Right lobe of liver (tissue), 4 donors: ENCODE data around the gene DNAJC10.

Source experiments
- POLR2A ChIP-seq: fragments of 450-650 bp; IDR thresholded peaks from one replicate; pipeline ENCODE4 v1.6.1; 2017; ENCODE audit warnings: antibody characterized with exemption, mild to moderate bottlenecking
- TF ChIP-seq, protein P1 (sequence below), 4 donors: fragments of 200-600 bp in 3 of 4; fragments of 450-650 bp in 1 of 4; IDR thresholded peaks; one replicate each; pipeline versions ENCODE4 v1.5.1 to v1.8.0; 2016 to 2022; ENCODE audit warnings: antibody characterized with exemption in 4 of 4, mild to moderate bottlenecking in 2 of 4
- donor health status: DM: no; HTN: no; CAD: no.
- donor health status: DM: no; HTN: no; CAD: no.
- donor health status: DM: no; HTN: yes; CAD: no.

DNA sequence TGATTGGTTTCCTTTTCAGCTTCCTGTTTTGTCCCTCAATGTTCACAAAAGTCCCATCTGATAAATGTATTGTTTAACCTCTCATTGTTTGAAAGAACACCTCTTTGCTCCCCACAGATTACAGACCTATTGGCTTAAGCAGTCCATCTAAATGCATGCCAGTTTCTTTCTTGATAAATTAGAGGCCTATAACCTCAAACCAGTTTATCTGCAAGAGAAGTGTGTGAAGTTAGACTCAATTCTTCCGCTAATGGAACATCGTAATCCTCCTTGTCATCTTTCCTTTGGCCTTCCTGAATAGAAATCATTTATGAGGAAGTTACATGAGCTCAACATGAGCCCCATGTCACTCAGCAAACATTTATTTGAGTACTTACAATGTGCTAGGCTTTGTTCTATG lies 76.4 kb downstream of the DNAJC10 start:
- TF ChIP-seq, protein P1, sequence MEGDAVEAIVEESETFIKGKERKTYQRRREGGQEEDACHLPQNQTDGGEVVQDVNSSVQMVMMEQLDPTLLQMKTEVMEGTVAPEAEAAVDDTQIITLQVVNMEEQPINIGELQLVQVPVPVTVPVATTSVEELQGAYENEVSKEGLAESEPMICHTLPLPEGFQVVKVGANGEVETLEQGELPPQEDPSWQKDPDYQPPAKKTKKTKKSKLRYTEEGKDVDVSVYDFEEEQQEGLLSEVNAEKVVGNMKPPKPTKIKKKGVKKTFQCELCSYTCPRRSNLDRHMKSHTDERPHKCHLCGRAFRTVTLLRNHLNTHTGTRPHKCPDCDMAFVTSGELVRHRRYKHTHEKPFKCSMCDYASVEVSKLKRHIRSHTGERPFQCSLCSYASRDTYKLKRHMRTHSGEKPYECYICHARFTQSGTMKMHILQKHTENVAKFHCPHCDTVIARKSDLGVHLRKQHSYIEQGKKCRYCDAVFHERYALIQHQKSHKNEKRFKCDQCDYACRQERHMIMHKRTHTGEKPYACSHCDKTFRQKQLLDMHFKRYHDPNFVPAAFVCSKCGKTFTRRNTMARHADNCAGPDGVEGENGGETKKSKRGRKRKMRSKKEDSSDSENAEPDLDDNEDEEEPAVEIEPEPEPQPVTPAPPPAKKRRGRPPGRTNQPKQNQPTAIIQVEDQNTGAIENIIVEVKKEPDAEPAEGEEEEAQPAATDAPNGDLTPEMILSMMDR (IDR thresholded peaks at IDR 0.05) = no peak
- no peak for TF ChIP-seq POLR2A
